IPS DF 6.9 (cell line): ENCODE data around the gene DNAJC19.
"Not testable (repeated sequence)": the region's sequence is repeated elsewhere in the genome, so short reads cannot be mapped to it uniquely, and the experiment has no call there.

Experiments used
- DNase-seq: peaks from one replicate; pipeline ENCODE4 v3.0.0-alpha.2; 2013; ENCODE audit warnings: low read depth, low spot score
- H3K27ac ChIP-seq: one replicate; pipeline ENCODE4 v1.5.1; 2013; ENCODE audit warnings: low read length, control low read depth
- H3K27me3 ChIP-seq: 2 replicates; pipeline ENCODE4 v1.6.1; 2013; ENCODE audit warnings: mild to moderate bottlenecking, low read length; ENCODE audit not compliant: control insufficient read depth, insufficient read depth
- H3K36me3 ChIP-seq: 2 replicates; pipeline ENCODE4 v1.6.1; 2013; ENCODE audit warnings: low read length; ENCODE audit not compliant: control insufficient read depth, insufficient read depth
- H3K4me1 ChIP-seq: 2 replicates; pipeline ENCODE4 v1.6.1; 2013; ENCODE audit warnings: low read length; ENCODE audit not compliant: control insufficient read depth, insufficient read depth
- H3K4me3 ChIP-seq: 2 replicates; pipeline ENCODE4 v1.5.1; 2013; ENCODE audit warnings: mild to moderate bottlenecking, low read length
- H3K9me3 ChIP-seq: 2 replicates; pipeline ENCODE4 v1.6.1; 2013; ENCODE audit warnings: low read length, inconsistent platforms; ENCODE audit not compliant: control insufficient read depth, insufficient read depth
- WGBS: extraction: QIAGEN DNeasy Blood & Tissue Kit; methylation state at CpG from one replicate; pipeline ENCODE4 v1.1.7; 2013; ENCODE audit warnings: mixed read lengths, missing lambda C conversion rate; ENCODE audit not compliant: insufficient read length, insufficient coverage; 5-methylcytosine and 5-hydroxymethylcytosine counted together

DNAJC19 gene

GRCh38 chr3:180996415-180996932 is 6.9 kb upstream of the DNAJC19 start:
- DNase-seq: no peak
- no peak overlapping the region for H3K27ac ChIP-seq
- no peaks in the 10 kb centered on the region for H3K36me3 ChIP-seq
- no peaks in the 10 kb centered on the region for H3K9me3 ChIP-seq
- H3K4me3 ChIP-seq: no peak overlapping the region
- no CpG with 5 or more reads among the region's 2 CpGs for WGBS
- H3K27me3 ChIP-seq: no peaks in the 10 kb centered on the region
- H3K4me1 ChIP-seq: no peaks in the 10 kb centered on the region

- no peak overlapping the region for H3K4me3 ChIP-seq
- no peak for DNase-seq
- no peaks in the 10 kb centered on the region for H3K9me3 ChIP-seq
- H3K27ac ChIP-seq: no peak overlapping the region
- no peaks in the 10 kb centered on the region for H3K4me1 ChIP-seq
- H3K27me3 ChIP-seq: no peaks in the 10 kb centered on the region
- H3K36me3 ChIP-seq: peaks cover 4% of the 10 kb centered on the region; the same call in 1 of the 2 replicates
- WGBS: no CpG with 5 or more reads among the region's 2 CpGs
Observed at GRCh38 chr3:180990505-180990904, 969 bp upstream of the DNAJC19 start.

- H3K27ac ChIP-seq: no peak overlapping the region
- peaks cover 4% of the 10 kb centered on the region; the same call in 1 of the 2 replicates for H3K36me3 ChIP-seq
- WGBS: no CpG with 5 or more reads among the region's 2 CpGs
Observed at GRCh38 chr3:180987344-180987743, 2.2 kb downstream of the DNAJC19 start.

GRCh38 chr3:180986366-180986765 is 3.2 kb downstream of the DNAJC19 start:
- not testable (repeated sequence) for H3K36me3 ChIP-seq, H3K27me3 ChIP-seq, H3K4me1 ChIP-seq, H3K27ac ChIP-seq, H3K4me3 ChIP-seq, DNase-seq, H3K9me3 ChIP-seq
- WGBS: no CpG with 5 or more reads among the region's 10 CpGs

More at GRCh38 chr3:180987344-180987743, 2.2 kb downstream of the DNAJC19 start:
- no peaks in the 10 kb centered on the region for H3K9me3 ChIP-seq
- H3K27me3 ChIP-seq: no peaks in the 10 kb centered on the region
- no peaks in the 10 kb centered on the region for H3K4me1 ChIP-seq
- no peak for DNase-seq
- no peak overlapping the region for H3K4me3 ChIP-seq

- H3K27ac ChIP-seq: no peak overlapping the region
- H3K4me3 ChIP-seq: no peak overlapping the region
- H3K36me3 ChIP-seq: peaks cover 7% of the 10 kb centered on the region; the same call in 1 of the 2 replicates
- WGBS: no CpG with 5 or more reads among the region's 2 CpGs
- H3K9me3 ChIP-seq: no peaks in the 10 kb centered on the region
- no peaks in the 10 kb centered on the region for H3K27me3 ChIP-seq
- DNase-seq: no peak
- H3K4me1 ChIP-seq: no peaks in the 10 kb centered on the region
Observed at GRCh38 chr3:180983136-180983535, 6.4 kb downstream of the DNAJC19 start.

- DNase-seq: no peak
- no peak overlapping the region for H3K27ac ChIP-seq
- peaks cover 2% of the 10 kb centered on the region; the same call in 1 of the 2 replicates for H3K36me3 ChIP-seq
- H3K4me3 ChIP-seq: no peak overlapping the region
- no peaks in the 10 kb centered on the region for H3K4me1 ChIP-seq
- no peaks in the 10 kb centered on the region for H3K27me3 ChIP-seq
- H3K9me3 ChIP-seq: no peaks in the 10 kb centered on the region
- no CpG with 5 or more reads among the region's 2 CpGs for WGBS
Observed at GRCh38 chr3:180981912-180982311, 7.6 kb downstream of the DNAJC19 start.

- no peaks in the 10 kb centered on the region for H3K27me3 ChIP-seq
- H3K4me1 ChIP-seq: no peaks in the 10 kb centered on the region
- H3K4me3 ChIP-seq: no peak overlapping the region
- H3K36me3 ChIP-seq: peaks cover 5% of the 10 kb centered on the region; the same call in 1 of the 2 replicates
- H3K9me3 ChIP-seq: no peaks in the 10 kb centered on the region
- no peak for DNase-seq
- H3K27ac ChIP-seq: no peak overlapping the region
Observed at GRCh38 chr3:180980611-180981010, 8.9 kb downstream of the DNAJC19 start.

GRCh38 chr3:180979961-180980360 is 9.6 kb downstream of the DNAJC19 start:
- no peaks in the 10 kb centered on the region for H3K9me3 ChIP-seq
- H3K36me3 ChIP-seq: peaks cover 5% of the 10 kb centered on the region; the same call in 1 of the 2 replicates

GRCh38 chr3:180977498-180977897 is 12.0 kb downstream of the DNAJC19 start:
- Histone ChIP-seq H3K36me3 (peaks cover 8% of the 10 kb centered on the region; the same call in 1 of the 2 replicates), H3K9me3 (no peaks in the 10 kb centered on the region), H3K4me1 (no peaks in the 10 kb centered on the region), H3K27ac (no peak overlapping the region), H3K4me3 (no peak overlapping the region), H3K27me3 (no peaks in the 10 kb centered on the region)
- no peak for DNase-seq

More at GRCh38 chr3:180979961-180980360, 9.6 kb downstream of the DNAJC19 start:
- H3K4me3 ChIP-seq: no peak overlapping the region
- H3K27ac ChIP-seq: no peak overlapping the region
- no peaks in the 10 kb centered on the region for H3K27me3 ChIP-seq
- no peaks in the 10 kb centered on the region for H3K4me1 ChIP-seq
- DNase-seq: no peak

GRCh38 chr3:180974286-180974685 is 15.2 kb downstream of the DNAJC19 start:
- Histone ChIP-seq H3K4me3 (no peak overlapping the region), H3K36me3 (peaks cover 10% of the 10 kb centered on the region; the same call in 1 of the 2 replicates), H3K9me3 (no peaks in the 10 kb centered on the region), H3K4me1 (no peaks in the 10 kb centered on the region), H3K27ac (no peak overlapping the region), H3K27me3 (no peaks in the 10 kb centered on the region)
- no CpG with 5 or more reads among the region's 6 CpGs for WGBS
- no peak for DNase-seq

- Histone ChIP-seq H3K4me3 (no peak overlapping the region), H3K36me3 (peaks cover 7% of the 10 kb centered on the region; the same call in 1 of the 2 replicates), H3K27me3 (no peaks in the 10 kb centered on the region), H3K9me3 (no peaks in the 10 kb centered on the region), H3K27ac (no peak overlapping the region), H3K4me1 (no peaks in the 10 kb centered on the region)
- no peak for DNase-seq
- WGBS: no CpG with 5 or more reads among the region's 2 CpGs
Observed at GRCh38 chr3:180973543-180973942, 16.0 kb downstream of the DNAJC19 start.
